GM10266 (cell line): ENCODE results near the gene GRAPL.
"Not testable (repeated sequence)": the region's sequence is repeated elsewhere in the genome, so short reads cannot be mapped to it uniquely, and the experiment has no call there.

Experiments
- DNase-seq: peaks from one replicate; pipeline ENCODE4 v3.0.0; 2012; ENCODE audit errors: extremely low spot score

The GRAPL gene

DNA sequence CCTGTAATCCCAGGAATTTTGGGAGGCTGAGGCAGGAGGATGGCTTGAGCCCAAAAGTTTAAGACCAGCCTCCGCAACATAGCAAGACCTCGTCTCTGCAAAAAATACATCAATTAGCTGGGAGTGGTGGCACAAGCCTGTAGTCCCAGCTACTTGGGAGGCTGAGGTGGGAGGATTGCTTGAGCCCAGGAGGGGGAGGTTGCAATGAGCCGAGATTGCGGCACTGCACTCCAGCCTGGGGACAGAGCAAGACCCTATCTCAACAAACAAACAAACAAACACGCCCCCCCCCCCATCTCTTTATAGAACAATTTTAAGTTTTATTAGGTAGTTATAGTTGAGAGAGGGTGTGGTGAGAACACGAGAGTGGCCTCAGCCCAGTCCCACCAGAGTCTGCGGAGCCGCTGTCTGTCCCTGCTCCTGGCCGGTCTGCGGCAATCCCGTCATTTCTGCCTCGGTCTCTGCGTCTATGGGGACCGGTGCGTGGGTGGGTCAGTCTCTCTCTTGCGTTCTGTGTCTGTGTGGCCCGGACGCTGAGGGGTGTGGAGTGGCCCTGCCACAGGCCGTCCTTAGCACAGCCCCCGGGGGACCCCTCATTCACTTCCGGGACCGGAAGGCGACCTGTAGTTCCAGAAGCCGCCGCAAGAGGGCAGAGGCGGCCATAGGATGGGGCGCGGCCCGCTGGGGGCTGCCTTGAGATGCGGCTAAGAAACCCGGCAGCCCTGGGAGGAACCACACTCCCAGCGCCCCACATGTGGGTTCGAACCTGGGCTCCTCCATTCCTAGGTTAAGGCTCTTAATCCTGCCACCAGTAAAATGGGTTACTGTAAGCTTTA lies 53.9 kb downstream of the GRAPL start:
- DNase-seq, result not testable (repeated sequence)

DNA sequence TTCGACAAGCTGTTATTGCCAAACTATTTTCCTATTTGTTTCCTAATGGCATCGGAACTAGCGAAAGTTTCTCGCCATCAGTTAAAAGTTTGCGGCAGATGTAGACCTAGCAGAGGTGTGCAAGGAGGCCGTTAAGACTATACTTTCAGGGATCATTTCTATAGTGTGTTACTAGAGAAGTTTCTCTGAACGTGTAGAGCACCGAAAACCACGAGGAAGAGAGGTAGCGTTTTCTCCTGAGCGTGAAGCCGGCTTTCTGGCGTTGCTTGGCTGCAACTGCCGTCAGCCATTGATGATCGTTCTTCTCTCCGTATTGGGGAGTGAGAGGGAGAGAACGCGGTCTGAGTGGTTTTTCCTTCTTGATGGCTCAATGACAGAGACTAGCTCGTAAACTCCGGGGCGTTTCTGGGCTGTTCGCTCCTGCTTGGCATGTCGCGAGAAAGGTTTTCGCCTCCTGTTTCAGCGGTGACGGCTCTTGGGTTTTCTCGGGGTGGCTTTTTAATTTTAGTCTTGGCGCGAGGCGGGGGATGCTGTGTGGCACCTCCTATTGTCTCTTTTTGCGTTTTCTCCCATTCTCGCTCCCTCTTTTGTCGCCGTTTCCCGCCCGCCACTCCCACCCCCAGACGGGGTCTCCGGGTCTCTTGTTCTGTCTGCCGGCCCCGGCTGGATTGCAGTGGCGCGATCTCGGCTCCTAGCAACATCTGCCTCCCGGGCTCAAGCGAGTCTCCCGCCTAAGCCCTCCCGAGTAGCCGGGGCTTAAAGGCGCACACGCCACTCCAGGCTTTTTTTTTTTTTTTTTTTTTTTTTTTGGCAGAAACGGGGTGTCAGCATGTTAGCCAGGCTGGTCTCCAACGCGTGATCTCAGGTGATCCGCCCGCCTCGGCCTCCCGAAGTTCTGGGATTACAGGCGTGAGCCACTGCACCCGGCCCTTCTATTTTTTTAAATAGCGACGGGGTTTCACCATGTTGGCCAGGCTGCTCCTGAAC lies 60.8 kb downstream of the GRAPL start:
- DNase-seq, result not testable (repeated sequence)

DNA sequence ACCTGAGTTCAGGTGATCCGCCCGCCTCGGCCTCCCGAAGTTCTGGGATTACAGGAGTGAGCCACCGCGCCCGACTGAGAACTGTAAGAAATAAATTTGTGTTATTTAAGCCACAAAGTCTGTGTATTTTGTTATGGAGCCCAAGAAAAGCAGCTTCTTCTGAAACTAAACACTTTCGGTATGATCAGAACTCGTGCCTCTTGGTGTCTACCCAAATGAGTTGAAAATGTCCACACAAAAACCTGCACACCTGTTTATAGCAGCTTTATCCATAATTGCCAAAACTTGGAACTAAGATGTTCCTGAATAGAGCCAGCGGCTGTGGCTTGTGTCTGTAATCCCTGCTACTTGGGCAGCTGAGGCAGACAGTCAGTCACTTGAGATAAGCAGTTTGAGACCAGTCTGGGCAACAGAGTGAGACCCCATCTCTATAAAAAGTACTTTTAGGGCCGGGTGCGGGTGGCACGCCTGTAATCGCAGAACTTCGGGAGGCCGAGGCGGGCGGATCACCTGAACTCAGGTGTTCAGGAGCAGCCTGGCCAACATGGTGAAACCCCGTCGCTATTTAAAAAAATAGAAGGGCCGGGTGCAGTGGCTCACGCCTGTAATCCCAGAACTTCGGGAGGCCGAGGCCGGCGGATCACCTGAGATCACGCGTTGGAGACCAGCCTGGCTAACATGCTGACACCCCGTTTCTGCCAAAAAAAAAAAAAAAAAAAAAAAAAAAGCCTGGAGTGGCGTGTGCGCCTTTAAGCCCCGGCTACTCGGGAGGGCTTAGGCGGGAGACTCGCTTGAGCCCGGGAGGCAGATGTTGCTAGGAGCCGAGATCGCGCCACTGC lies 61.7 kb downstream of the GRAPL start:
- DNase-seq, result not testable (repeated sequence)

DNA sequence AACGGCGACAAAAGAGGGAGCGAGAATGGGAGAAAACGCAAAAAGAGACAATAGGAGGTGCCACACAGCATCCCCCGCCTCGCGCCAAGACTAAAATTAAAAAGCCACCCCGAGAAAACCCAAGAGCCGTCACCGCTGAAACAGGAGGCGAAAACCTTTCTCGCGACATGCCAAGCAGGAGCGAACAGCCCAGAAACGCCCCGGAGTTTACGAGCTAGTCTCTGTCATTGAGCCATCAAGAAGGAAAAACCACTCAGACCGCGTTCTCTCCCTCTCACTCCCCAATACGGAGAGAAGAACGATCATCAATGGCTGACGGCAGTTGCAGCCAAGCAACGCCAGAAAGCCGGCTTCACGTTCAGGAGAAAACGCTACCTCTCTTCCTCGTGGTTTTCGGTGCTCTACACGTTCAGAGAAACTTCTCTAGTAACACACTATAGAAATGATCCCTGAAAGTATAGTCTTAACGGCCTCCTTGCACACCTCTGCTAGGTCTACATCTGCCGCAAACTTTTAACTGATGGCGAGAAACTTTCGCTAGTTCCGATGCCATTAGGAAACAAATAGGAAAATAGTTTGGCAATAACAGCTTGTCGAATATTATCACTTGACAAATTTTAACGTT lies 62.5 kb downstream of the GRAPL start:
- DNase-seq, result not testable (repeated sequence)

DNA sequence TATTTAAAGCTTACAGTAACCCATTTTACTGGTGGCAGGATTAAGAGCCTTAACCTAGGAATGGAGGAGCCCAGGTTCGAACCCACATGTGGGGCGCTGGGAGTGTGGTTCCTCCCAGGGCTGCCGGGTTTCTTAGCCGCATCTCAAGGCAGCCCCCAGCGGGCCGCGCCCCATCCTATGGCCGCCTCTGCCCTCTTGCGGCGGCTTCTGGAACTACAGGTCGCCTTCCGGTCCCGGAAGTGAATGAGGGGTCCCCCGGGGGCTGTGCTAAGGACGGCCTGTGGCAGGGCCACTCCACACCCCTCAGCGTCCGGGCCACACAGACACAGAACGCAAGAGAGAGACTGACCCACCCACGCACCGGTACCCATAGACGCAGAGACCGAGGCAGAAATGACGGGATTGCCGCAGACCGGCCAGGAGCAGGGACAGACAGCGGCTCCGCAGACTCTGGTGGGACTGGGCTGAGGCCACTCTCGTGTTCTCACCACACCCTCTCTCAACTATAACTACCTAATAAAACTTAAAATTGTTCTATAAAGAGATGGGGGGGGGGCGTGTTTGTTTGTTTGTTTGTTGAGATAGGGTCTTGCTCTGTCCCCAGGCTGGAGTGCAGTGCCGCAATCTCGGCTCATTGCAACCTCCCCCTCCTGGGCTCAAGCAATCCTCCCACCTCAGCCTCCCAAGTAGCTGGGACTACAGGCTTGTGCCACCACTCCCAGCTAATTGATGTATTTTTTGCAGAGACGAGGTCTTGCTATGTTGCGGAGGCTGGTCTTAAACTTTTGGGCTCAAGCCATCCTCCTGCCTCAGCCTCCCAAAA lies 69.2 kb downstream of the GRAPL start:
- not testable (repeated sequence) for DNase-seq

DNA sequence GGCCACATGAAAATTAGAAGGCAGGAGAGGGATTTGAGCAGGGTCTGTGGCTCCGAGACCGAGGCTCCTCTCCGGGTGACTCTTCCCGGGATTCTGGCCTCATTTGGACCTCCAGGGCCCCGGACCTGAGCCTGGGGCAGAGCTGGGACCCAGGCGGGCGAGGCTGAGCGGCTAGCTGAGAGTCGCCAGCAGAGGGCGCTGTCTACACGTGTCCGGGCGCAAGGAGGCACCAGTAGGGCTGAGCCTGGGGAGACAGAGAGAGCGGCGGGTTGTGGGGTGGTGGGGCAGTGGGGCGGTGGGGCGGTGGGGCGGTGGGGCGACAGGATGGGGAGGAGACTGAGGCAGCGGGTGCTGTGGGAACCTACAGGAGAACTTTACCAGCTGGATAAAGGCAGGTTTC lies 75.1 kb downstream of the GRAPL start:
- DNase-seq, result not testable (repeated sequence)

DNA sequence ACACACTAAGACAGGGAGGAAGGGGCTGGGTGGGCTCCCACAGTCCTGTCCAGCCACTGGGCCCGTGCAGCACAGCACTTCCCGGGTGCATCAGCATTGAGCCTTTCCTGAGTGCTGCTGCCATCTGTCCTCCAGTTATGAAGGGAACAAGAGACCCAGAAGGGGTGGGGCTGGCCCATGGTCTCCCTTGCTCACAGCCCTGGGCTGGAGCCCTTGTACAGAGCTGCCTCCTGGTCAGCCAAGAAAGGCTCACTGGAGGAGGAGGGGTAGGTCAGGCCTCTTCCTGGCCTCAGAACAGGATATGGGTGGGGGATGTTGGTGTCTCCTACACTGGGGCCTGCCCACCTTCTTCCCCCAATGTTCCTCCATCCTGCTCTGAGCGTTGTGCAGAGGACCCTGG lies 76.0 kb downstream of the GRAPL start:
- DNase-seq, result not testable (repeated sequence)
